GM21723 (cell line): ENCODE measurements around the gene BABAM2.

Source experiments
- ATAC-seq: cut with Tn5 transposase; IDR thresholded peaks from one replicate; pipeline ENCODE4 v1.9.1; 2021; ENCODE audit warnings: mild to moderate bottlenecking, moderate library complexity; ENCODE audit not compliant: unreplicated experiment

The BABAM2 gene

DNA sequence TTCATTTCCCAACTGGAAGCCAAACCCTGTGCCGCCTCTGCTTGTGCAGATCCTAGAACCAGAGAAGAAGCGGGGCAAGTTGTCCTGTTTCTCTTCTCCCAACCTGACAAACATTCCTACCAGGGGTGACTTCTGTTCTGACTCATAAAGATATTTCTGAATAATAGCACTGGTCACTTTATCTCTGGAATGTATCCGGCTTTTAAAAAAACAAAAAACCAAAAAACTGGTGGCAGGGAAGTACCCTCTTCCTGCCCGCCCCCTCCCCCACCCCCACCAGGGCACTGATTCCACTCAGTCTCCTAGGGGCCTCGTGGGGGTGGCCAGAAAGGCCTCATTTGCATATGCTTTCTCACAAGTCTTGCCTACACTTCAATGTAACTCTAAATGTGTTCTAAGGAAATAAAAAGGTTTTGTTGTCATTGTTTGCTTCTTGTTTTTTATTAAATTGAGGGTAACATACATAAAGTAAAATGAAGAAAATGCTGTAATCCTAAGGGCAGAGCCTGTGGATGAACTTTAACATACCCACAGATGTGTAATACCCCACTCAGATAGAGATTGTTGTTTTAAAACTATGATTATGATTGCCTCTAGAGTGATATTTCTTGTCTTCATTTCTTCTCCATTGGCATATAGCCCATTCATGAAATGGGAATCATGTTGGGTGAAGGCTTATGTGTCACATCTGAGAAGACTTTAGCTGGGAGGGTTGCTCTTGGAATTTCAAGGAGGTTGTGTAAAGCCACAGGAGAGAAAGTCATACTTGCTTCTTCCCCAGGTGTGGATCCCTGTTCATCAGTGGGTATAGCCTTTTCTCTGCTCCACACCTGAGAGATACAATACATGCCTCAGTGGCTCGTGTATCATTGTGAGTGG is 496.8 kb downstream of the BABAM2 start:
- ATAC-seq, result no peak
